Epithelial cell of esophagus (primary cell): ENCODE results near the gene SUMO4.
A peak's percentile ranks its signal among the peaks of the same experiment; 100 is the strongest.

Experiments used
- DNase-seq: peaks from one replicate; pipeline ENCODE4 v3.0.0; 2010; ENCODE audit warnings: low read depth
- H3K4me3 ChIP-seq: 2 replicates; pipeline ENCODE4 v1.5.1; 2011; ENCODE audit warnings: mild to moderate bottlenecking, low read length, control low read depth
- TF ChIP-seq, protein P1 (sequence below): IDR thresholded peaks from 2 replicates; pipeline ENCODE4 v1.5.1; 2011; ENCODE audit warnings: low read depth, mild to moderate bottlenecking, low read length, control low read depth, inconsistent platforms; ENCODE audit not compliant: insufficient read depth; ENCODE audit errors: missing control alignments

The SUMO4 gene

DNA sequence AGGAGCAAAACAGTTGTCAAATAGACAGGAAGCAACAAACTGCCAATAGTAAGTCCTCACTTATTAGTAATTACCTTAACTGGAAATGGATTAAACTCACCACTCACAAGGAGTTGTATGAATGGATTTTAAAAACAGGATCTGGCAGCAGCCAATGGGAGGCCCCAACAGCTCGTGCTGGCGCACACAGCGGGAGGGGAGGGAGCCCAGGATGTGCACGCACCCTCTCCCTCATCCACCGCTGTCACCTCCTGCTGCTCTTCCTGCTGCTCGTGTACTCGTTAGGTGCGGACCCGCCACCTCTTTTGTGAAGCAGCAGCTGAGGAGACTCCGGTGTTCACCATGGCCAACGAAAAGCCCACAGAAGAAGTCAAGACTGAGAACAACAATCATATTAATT, at the start of gene SUMO4:
TSS of gene SUMO4 (plus strand) at position 213 of the 400 bp plus-strand sequence. CDS start at position 343, 130 bp downstream.
- TF ChIP-seq, protein P1, sequence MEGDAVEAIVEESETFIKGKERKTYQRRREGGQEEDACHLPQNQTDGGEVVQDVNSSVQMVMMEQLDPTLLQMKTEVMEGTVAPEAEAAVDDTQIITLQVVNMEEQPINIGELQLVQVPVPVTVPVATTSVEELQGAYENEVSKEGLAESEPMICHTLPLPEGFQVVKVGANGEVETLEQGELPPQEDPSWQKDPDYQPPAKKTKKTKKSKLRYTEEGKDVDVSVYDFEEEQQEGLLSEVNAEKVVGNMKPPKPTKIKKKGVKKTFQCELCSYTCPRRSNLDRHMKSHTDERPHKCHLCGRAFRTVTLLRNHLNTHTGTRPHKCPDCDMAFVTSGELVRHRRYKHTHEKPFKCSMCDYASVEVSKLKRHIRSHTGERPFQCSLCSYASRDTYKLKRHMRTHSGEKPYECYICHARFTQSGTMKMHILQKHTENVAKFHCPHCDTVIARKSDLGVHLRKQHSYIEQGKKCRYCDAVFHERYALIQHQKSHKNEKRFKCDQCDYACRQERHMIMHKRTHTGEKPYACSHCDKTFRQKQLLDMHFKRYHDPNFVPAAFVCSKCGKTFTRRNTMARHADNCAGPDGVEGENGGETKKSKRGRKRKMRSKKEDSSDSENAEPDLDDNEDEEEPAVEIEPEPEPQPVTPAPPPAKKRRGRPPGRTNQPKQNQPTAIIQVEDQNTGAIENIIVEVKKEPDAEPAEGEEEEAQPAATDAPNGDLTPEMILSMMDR, result no peak
- no peak within 1 kb of the TSS for H3K4me3 ChIP-seq
- no peak for DNase-seq

DNA sequence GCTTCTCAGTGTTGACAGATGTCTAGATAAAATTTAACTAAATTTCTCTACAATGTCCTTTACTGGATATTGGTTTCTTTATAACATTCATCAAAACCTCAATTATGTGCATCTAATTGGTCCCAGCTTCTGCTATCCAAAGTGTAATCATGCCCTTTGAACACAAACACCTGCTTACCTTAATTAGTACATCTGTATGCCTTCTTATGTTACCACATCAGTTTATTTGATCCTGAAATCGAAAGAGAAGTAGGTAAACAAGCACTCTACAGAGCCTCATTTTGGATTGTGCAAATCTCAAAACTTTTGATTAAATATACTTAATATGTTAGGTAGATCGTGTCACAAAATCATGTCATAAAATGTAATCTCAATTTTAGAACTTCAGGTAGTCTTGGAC, 46.1 kb upstream of the SUMO4 start:
- TF ChIP-seq, protein P1, result no peak
- no peak for DNase-seq
- no peak overlapping the region for H3K4me3 ChIP-seq

DNA sequence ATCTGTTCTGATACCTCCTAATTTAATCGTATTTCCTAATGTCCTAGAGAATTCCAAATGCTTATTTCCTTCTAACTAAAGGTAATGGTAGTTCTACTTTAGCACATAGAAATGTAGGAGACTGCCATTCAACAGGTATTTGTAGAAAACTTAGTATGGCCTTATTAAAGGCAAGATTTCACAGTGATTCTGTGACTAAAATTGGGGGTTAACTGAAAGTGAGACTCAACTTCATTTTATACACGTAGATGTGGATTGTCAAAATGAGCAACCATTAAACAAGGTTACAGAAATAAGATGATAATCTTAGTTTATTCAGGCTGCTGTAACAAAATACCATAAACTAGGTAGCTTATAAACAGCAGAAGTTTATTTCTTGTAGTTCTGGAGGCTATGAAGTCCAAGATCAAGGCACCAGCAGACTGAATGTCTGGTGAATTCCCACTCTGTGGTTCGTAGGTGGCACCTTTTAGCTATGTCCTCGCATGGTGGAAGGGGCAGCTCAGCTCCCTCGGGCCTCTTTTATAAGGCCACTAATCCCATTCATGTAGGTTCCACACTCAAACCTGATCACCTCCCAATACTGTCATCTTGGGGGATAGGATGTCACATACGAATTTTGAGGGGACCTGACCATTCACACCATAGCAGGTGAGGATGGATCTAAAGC, 43.8 kb upstream of the SUMO4 start:
- TF ChIP-seq, protein P1, result no peak
- no peak for DNase-seq
- no peak overlapping the region for H3K4me3 ChIP-seq

DNA sequence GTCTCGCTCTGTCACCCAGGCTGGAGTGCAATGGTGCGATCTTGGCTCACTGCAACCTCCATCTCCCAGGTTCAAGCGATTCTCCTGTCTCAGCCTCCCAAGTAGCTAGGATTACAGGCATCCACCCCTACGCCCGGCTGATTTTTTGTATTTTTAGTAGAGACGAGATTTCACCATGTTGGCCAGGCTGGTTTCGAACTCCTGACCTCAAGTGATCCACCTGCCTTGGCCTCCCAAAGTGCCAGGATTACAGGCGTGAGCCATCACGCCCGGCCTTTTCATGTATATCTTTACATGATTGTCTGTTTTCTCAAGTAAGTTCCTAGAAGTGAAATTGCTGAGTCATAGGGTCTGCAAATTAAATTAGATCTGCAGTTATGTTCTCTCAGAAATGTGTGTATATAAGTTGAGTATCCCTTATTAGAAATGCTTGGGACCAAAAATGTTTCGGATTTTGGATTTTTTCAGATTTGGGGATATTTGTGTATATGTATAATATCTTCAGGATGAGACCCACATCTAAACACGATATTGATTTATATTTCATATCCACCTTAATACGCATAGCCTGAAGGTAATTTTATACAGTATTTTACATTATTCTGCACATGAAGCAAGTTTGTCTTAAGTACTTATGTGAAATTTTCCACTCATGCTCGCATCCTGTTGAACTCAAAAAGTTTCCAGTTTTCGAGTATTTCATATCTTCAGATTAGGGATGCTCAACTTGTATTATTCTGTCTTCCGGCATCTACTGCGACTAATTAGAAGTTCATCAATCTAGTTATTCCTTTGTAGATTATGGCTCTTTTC, 42.1 kb upstream of the SUMO4 start:
- TF ChIP-seq, protein P1, result no peak
- no peak overlapping the region for H3K4me3 ChIP-seq
- no peak for DNase-seq

DNA sequence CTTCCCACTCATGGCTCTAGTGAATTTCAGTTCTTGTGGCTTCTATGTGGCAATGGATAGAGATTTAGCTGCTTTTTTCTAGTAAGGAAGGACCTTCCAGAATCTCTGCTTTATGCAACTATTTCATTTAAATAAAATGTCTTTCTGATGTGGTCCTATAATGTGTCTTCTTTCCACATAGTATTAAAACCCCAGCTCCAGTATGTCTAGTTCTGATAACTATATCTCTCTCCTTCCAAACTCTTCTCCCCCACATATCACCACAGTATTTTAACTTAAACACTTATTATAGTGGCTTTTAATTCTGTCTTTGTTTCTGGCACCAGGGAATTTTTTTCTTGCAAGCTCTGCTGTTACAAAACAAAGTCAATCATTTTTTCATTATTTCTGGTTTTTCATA, 40.6 kb upstream of the SUMO4 start:
- TF ChIP-seq, protein P1, result no peak
- no peak overlapping the region for H3K4me3 ChIP-seq
- DNase-seq, result no peak

DNA sequence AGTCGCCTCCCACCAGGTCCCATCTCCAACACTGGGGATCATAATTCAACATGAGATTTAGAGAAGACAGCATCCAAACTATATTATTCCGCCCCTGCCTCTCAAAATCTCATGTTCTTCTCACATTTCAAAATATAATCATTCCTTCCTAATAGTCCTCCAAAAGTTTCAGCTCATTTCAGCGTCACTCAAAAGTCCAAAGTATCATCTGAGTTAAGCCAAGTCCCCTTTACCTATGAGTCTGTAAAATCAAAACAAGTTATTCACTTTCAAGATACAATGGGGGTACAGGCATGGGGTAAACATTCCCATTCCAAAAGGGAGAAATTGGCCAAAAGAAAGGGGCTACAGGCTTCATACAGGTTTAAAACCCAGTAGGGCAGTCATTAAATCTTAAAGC, 39.5 kb upstream of the SUMO4 start:
- H3K4me3 ChIP-seq, result no peak overlapping the region
- DNase-seq, result no peak
- TF ChIP-seq, protein P1, result no peak

DNA sequence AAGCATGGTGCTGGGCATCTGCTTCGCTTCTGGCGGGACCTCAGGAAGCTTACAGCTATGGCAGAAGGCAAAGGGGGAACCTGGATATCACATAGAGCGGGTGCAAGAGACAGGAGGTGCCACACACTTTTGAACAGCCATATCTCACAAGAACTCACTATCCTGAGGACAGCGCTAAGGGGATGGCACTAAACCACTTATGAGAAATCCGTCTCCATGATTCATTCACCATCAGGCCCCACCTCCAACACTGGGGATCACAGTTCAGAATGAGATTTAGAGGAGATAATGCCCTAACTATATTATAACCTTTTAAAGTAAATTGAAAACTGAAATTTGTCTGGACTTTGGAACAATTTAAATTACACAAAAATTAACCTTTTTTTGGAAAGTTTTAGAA, 37.8 kb upstream of the SUMO4 start:
- peak; percentile 36 for DNase-seq
- no peak overlapping the region for H3K4me3 ChIP-seq
- TF ChIP-seq, protein P1, result no peak
